Cerebellar cortex (tissue), 1 donor: ENCODE measurements around the gene MLH3.

Experiments used
- DNase-seq: peaks from one replicate; pipeline ENCODE4 v3.0.0-alpha.2; 2015; ENCODE audit warnings: low spot score

Gene MLH3

DNA sequence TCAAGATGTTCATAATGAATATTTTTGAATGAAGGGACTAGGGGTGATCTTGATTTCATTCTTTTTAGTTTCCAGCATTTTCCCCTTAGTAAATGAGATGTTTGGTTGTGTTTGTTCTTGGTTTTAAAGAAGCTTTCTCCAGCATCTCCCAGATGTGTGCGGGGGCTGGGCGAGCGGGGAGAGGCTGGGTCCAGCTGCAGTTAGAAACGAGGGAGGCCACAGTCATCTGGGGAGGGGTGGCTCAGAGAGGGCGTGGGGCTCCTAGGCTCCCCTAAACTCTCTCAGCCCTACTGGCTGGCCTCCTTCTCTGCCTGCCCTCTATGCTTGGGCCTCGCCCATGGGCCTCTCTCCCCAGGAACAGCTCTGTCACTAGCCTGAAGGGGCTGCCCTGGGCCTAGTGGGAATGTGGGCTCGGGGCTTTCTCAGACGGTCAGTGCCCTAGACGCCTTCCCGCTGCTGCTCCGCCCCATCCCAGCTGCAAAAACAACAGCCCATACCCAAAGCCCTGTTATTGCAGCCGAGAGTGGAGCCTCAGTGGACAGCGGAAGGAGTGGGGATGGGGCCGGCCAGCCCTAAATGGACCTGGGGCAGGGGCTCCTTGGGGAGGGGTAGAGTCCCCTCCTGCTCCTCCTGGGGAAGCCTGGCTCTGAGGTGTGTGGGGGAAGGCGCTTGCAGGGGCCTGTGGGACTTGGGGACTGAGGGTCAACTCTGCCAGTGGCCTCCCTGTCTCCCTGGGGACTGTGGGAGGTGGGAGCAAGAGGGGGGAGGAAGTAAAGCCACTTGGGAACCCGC lies 66.8 kb downstream of the MLH3 start:
- DNase-seq = no peak

DNA sequence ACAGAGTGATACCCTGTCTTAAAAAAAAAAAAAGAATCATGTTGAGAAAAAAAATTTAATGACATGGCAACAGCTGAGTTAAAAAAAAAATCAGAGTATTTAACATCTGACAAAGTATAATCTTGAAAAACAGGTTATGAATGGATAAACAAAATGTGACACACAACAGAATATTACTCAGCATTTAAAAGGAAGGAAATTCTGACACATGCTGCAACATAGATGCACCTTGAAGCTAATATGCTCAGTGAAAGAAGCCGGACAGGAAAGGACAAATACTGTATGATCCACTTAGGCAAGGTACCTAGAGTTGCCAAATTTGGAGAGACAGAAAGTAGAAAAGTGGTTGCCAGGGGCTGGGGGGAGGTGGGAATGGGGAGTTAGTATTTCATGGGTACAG lies 67.9 kb downstream of the MLH3 start:
- DNase-seq = no peak

DNA sequence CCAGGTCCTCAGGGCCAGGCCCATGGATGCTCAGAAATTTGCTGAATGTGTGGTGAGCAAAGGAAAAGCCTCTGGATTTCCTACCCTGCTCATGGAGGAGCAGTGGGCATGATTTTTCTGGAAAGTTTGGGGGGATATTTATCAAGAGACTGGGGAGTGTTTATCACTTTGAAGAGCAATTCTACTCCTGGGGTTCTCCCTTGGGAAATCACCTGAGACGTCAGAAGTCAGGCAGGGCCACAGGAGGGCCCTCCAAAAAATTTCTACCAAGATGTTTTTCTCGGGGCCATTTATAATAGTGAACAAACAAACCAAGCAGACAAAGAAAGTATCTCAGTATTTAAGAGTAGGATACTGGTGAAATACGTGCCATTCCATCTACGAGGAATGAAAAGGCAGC lies 68.6 kb downstream of the MLH3 start:
- DNase-seq = no peak

DNA sequence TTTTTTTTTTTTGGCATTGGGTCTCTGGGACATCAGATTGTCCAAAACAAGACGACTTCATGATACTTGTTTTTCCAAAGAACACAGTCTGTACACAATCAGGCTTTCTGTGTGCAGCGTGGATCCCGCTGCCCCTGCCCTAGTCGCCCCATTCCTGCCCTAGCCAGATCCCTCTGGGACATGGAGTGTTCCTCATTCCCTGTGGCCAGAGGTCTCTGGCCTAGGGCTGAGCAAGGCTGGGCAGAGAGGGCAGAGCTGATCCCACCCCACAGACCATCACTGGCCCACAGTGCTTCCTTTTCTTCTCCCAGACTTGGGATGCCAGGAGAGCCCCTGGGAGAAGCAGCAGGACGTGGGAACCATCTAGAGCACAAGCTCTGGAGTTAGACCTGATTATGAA lies 69.4 kb downstream of the MLH3 start:
- DNase-seq = no peak

DNA sequence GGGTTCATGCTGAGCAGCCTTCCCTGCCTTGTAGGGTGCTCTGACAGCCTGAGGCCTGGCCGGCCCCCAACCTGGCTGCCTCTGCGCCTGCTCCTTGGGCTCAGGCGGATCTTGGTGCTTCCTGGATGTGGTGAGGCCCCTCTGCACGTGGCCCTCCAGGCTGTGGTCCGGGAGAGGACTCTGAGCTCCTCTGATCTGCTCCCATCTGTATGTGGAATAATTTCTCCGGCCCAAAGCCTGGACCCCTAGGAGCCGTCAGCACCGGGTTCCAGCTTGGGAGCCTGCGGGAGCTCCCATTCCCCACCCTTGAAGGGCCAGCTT lies 69.8 kb downstream of the MLH3 start:
- no peak for DNase-seq

DNA sequence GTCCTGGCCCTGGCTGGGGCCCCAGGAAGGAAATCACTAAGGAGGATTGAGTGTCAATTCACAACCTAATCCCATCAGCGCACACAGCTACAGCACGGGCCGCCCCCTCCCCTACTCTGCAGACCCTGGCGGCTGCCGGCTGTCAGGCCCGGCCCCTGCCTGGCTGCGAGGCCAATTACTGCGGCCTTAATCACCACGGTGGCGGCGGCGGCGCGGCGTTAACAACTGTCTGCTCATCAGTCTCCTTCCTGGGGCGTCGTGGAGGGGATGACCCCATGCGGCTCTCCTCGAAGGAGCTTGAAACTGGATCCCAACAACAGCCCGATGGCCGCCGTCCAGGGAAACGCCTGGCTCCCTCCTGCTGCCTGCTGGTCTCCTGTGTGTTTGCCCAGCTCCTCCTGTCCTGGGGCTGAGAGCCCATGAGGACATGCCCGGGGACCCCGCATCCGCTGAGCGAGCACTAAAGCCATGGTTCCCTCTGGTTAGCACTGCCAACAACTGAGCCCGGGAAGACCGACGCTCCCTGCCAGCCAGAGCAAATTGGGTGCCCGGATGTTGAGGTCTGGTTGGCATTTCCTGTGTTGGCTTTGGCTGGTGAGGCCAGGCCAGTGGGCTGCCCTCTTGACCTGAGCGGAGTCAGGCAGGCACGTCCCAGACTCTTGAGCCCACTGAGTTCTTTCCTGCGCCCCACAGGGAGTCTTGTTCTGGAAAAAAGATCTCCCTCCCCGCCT lies 70.4 kb downstream of the MLH3 start:
- no peak for DNase-seq

DNA sequence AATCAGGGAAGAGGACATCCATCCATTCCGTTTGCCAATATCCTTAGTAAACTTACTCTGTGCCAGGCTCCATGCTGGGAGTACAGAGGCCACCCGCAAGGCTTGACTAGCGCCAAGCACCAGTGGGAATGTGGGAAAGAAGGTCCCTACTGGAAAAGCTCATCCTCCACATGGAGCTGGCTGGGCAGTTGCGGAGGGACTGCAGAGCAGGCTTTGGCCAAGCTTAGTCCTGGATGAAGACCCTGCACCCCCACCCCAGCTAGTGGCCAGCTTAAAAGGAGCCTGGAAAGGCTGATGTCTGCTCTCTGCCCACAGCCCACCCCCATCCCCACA lies 70.9 kb downstream of the MLH3 start:
- DNase-seq = no peak

DNA sequence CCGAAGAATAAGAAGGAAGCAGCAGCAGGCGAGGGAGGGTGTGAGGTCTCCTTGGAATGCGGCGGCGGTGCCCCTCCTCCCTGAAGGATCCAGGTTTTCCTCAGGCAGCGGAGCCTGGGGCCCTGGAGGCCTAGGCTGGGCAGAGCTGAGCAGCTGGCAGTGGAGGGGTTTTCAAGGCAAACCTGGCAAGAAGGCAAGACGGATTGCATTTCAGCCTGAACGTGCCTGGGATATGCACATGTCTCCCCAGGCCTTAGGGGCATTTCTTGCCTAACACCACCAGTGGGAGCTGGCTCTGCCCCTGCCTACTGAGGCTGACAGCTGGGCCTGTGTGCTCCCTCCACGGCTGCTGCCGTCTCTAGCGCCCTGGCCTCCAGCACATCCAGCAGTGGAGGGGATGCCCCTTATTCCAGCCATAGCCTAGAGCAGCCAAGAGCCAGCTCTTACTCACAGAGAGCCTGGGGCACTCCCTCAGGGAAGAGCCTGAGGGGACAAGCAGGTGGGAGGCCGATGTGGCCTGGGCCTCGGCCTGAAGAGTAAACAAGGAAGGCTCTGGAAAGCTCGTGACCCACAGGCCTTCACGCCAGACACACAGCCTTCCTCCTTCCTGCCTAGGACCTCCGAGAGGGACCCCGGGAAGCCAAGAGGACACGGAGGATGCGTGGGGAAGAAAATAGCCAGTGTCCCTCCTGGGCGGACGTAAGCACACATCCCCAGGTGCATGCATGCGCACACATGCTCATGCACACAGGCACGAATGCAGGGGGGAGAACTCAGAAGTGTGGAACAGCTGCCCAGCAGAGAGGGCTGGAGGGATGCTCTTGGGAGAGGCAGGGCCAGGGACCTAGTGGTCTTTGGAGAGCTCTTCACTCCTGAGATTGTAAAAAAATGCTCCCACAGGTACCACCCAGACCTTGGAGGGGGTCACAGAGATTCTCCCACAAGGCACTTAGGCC lies 71.5 kb downstream of the MLH3 start:
- DNase-seq = no peak

DNA sequence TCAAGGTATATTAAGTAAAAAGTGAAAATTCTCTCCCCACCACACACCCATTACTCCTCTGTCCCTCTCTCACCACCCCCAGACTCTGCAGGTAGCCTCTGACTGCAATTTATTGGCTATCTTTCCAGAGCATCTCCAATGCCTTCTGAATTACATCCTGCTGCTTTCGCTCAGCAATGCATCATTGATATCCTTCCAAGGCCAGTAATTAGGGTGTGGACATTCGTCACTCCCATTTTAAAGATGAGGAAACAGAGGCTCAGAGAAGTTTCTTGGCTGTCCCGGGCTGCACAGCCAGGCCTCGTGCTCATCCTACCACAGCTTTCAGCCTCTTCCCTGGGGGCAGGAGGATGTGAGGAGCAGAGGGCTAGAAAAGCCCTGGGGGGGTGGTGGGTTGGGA lies 72.2 kb downstream of the MLH3 start:
- no peak for DNase-seq

DNA sequence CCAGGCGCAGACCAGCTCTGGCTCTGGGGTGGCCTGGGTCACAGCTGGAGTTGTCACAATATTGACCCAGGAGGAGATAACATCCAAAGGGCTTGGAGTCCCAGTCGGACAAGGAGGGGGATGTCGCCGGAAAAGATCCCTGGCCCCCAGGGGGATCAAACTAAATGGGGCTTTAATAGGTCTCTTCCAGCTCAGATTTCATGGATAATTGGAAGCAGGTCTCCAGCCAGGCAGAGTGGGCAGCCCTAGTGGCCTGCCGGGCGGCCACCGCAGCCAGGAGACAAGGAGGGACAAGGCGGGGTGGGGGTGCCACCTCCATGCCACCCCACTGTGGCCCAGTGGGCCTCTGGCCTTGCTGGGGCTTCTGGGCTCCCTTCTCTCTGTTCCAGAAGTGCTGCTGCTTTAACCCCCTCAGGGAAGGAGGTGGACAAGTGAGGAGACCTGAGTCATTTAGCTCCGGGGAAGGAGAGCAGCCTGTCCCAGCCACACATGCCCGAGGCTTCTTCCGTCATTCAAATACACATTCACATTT lies 72.8 kb downstream of the MLH3 start:
- DNase-seq = no peak

DNA sequence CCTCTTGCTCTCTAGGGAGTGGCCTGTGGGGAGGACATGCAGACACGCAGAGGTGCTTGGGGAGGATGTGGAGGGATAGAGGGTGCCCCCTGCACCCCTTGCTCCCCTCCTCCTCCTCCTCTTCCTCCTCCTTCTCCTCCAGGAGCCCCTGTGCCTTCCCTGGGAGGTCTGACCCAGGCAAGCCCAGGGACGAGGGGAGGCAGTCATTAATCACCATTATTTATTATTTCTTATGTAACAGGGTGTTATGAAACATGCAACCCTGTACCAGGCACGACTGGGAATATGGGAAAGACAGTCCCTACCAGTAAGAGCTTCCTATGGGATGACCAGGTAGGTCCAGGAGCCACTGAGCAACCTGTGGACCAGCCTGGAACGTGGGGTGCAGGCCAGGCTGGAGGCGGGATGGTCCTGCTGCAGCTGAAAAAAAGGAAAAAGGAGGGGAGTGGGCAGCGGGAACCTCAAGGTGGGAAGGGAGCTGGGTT lies 73.3 kb downstream of the MLH3 start:
- DNase-seq = no peak

DNA sequence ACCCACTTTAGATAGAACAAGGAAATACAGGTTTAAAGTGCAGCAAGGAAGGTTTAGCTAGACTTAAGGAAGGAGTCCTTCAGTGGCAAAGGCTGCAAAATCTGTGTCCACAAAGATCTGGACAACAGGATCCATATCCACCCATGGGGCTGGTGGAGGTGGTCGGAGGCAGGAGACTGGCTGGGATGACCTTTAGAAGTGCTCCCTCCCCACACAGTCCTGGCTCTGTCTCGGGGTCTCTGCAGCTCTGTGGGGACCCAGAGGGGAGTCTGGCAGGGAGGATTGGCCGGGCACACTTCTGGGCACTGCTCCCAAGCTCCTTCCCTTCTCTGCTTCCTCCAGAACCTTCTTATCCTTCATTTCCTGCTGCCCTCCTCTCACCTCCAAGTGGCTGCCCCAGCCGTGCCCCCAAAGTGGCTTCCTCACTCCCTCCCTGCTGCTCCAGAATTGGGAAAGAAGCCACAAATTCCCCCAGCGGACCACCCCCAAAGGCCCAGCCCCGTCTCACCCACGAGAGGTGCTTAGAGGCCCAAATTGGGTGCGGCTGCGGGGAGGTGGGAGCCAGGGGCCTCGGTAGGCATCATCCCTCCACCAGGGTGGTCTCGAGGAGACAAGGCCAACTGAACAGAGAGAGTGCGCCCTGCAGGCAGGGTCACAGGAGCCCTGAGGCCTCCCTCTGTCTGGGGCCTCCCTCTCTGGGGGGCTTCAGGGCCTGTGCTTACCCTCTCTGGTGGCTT lies 73.9 kb downstream of the MLH3 start:
- no peak for DNase-seq

DNA sequence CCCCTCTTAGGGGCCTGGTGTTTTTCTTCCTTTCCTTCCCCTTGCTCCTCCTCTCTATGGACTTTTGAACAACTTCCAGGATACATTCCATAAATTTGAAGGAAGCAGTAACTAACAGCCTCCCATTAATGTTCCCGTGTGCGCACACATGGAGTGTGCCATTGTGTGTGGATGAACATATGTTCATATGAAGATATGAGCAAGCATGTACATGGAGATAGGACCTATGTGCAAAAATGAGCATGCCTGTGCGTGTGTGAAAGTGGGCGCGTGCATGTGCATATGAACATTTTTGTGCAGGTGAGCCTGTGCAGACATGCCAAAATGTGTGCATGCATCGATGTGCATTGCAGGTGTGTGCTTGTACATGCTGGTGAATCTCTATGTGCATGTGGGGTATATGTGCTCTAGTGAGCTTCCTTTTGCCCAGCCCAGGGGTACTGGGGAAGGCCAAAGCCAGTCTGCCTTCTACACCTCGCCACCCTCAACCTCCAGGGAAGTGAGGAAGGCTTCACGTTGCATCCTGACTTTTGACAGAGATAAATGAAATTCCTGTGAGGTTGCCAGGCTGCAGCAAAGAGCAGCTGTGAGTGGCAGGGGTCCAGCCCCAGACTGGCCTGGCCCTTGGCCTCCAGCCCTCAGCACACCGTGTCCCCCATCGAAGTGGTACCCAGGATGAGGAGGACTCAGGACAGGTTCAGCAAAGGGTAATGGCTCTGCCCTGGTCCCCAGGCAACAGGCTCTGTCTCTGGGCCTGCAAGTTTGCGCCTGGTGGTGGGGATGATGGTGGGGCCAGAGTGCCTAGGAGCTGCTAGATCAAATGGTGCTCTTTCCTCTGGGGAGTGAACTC lies 74.8 kb downstream of the MLH3 start:
- no peak for DNase-seq

DNA sequence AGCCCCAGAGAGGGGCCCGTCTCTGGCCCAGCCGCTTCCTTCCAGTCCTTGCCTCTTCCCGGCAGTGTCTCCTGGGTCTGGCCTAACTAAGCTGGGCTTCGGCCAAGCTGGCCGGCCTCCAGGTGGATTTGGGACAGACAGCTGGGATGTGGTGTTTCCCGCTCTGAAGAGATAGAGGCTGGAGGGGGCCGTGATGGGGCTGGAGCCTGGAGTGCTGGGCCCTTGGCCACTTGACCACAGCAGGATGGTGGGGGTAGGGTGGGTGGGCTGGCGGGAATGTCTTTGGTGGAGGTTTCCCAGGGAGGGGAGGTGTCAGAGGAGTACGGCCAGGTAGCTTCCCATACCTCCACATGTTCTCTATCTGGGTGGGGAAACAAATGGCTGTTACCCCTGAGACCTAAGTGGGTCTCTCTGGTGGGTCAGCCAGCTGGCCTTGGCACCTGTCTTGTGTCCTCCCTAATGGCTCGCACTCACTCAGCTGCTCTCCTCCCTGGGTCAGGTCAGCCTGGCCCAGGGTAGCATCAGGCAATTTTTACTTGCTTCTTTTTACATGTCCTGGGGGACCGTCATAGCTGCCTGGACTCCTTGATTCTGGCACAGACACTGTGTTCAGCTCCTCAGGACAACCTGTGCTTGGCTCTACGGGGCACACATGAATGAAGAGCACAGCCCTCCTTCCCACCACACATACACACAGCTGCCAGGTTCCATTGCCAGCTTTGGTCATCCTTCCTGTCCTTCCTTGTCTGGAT lies 76.0 kb downstream of the MLH3 start:
- no peak for DNase-seq

DNA sequence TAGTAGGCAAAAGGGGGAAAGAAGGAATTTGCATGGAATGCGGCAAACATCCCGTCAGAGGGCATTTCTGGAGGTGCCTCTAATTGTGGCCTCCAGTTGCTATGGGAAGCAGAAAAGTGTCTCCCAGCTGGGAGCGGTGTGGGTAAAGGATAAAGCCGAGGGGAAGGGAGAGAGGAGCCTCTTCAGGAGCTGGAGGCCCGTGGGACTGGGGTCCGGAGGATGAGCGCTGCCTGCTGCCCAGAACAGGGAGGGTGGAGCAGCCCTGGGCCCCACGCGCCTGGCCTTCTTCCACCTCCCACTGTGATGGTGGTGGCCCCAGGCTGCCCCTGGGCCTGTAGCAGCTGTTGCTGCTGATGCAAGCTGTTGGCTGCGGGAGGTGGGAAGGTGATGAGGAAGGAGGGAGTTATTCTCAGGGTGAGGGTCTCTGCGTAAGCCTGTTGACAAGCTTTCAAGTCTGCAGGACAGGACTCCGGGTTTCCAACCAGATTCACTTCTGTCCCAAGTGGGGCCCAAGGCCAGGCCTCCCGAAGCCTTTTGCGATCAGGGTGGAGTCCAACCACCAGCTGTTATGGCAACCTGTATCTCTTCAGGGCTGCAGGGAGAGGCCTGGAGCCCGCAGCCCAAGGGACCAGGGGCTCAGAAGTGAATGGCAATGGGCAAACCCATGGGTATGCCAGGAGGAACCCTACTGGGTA lies 76.8 kb downstream of the MLH3 start:
- DNase-seq = no peak

DNA sequence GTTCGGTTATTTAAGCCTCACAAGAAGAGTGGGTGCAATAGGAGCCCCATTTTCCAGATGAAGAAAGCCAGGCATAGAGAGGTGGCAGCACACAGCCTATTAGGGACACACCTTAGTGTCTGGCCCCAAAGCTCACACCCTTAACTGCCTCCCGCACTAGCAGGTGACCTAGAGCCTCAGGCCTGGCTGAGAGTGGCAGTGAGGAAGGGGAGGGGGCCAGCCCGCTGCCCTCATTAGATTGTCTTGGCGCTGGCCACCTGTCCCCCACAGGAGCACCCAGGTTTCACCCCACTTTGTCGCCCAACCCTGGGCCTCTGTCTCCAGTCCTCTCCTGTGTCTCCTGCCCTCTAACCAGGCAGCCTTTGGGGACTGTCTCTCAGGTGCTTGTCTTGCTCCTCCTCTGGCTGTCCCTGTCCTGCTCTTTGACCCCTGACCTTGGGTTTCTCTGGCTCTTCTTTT lies 77.3 kb downstream of the MLH3 start:
- no peak for DNase-seq

DNA sequence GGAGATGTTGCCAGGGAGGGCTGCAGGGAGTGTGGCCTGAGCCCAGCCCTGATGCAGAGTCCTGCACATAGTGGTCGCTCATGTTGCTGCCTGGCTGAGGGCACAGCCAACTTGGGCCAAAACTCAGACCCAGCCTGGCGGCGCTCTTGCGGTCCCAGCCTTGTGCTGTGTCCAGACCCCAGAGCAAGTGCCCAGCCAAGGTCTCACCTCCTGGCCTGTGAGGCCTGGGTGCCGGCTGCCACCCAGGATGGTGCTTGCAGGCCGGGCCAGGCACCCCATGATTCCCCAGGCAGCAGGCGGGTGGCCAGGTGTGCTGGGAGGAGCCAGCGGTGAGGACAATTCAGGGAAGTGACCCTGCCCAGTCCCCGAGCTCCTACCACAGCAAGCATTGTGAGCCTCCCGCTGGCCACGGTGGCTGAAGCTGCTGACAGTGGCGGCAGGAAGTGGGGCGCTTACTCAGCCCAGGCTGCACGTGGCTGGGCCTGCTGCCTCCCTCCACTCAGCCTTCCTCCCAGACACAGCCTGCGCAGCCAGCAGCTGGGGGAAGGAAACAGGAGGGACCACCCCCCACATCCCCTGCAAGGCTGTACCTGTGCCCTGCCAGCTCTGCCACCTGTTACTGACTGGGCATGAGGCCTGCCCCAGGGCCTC lies 78.1 kb downstream of the MLH3 start:
- DNase-seq = no peak

DNA sequence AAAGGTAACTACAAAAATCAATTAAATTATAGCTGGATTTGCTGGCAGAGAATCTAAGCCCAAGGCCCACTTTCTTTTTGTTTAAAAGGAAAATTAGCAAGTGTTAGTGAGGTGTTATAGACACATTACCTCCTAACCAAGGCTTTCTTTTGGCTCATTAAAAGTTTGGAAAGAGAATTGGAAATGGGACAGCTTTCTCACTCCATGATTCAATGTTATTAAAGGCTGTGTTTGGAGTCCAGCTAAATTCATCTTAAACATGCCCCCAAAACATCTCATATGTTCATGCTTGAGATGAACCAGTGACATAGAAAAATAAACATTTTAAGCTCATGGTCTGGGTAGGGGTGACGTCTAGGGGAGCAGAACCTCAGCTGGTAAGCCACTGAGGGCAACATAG lies 82.5 kb downstream of the MLH3 start:
- DNase-seq = no peak
